Neural progenitor cell (in vitro differentiated cells): ENCODE results near the gene EVA1A. TPM values are rescaled to one million over a fixed set of nuclear protein-coding genes. Genes with fewer than 3 reads are reported as not detected.

ENCODE experiments used
- DNase-seq: peaks from one replicate; pipeline ENCODE4 v3.0.0-alpha.2; 2016; ENCODE audit warnings: low spot score
- H2AFZ ChIP-seq: fragments of 200-600 bp; sonication (generic); replicated peaks from 2 replicates; pipeline ENCODE4 v1.6.1; 2016; ENCODE audit warnings: antibody characterized with exemption
- H3F3A ChIP-seq: fragments of 200-600 bp; sonication (generic); 2 replicates; pipeline ENCODE4 v1.6.1; 2016; ENCODE audit warnings: antibody characterized with exemption, low read depth
- H3K27ac ChIP-seq: fragments of 200-600 bp; sonication (generic); 2 replicates; pipeline ENCODE4 v1.5.1; 2016; ENCODE audit warnings: mild to moderate bottlenecking
- H3K27me3 ChIP-seq: fragments of 200-600 bp; sonication (generic); 2 replicates; pipeline ENCODE4 v1.6.1; 2016; ENCODE audit warnings: mild to moderate bottlenecking, moderate library complexity
- H3K36me3 ChIP-seq: fragments of 200-600 bp; sonication (generic); 2 replicates; pipeline ENCODE4 v1.5.1; 2016
- H3K4me1 ChIP-seq: fragments of 200-600 bp; sonication (generic); 2 replicates; pipeline ENCODE4 v1.6.1; 2016; ENCODE audit warnings: mixed run types
- H3K4me2 ChIP-seq: fragments of 200-600 bp; sonication (generic); 2 replicates; pipeline ENCODE4 v1.6.1; 2016
- H3K4me3 ChIP-seq: fragments of 200-600 bp; sonication (generic); 2 replicates; pipeline ENCODE4 v1.5.1; 2016
- H3K79me2 ChIP-seq: fragments of 200-600 bp; sonication (generic); 2 replicates; pipeline ENCODE4 v1.6.1; 2016; ENCODE audit warnings: low read depth
- H3K9ac ChIP-seq: fragments of 200-600 bp; sonication (generic); 2 replicates; pipeline ENCODE4 v1.6.1; 2016
- H3K9me3 ChIP-seq: fragments of 200-600 bp; sonication (generic); 2 replicates; pipeline ENCODE4 v1.5.1; 2016; ENCODE audit warnings: low read depth
- H4K20me1 ChIP-seq: fragments of 200-600 bp; sonication (generic); 2 replicates; pipeline ENCODE4 v1.6.1; 2016; ENCODE audit warnings: low read depth
- H3K27ac Mint-ChIP-seq: 3 replicates; pipeline ENCODE4 v1.8.0; 2021; ENCODE audit warnings: mixed read lengths
- H3K27me3 Mint-ChIP-seq: 2 replicates; pipeline ENCODE4 v1.8.0; 2022; ENCODE audit warnings: low read depth, mild to moderate bottlenecking, inconsistent platforms, moderate library complexity, mixed read lengths; ENCODE audit not compliant: insufficient read depth
- H3K36me3 Mint-ChIP-seq: 3 replicates; pipeline ENCODE4 v1.8.0; 2021; ENCODE audit warnings: mixed read lengths
- H3K4me1 Mint-ChIP-seq: 3 replicates; pipeline ENCODE4 v1.8.0; 2021; ENCODE audit warnings: mixed read lengths
- H3K4me3 Mint-ChIP-seq: 3 replicates; pipeline ENCODE4 v1.8.0; 2021; ENCODE audit warnings: mild to moderate bottlenecking, moderate library complexity, mixed read lengths
- H3K9me3 Mint-ChIP-seq: 3 replicates; pipeline ENCODE4 v1.8.0; 2020; ENCODE audit warnings: mixed read lengths
- EZH2 ChIP-seq: fragments of 200-600 bp; sonication (generic); IDR thresholded peaks from 2 replicates; pipeline ENCODE4 v1.6.1; 2017; ENCODE audit warnings: antibody characterized with exemption, mild to moderate bottlenecking, moderate library complexity
- EZH2phosphoT487 ChIP-seq: fragments of 200-600 bp; sonication (generic); IDR thresholded peaks from 2 replicates; pipeline ENCODE4 v1.6.1; 2017; ENCODE audit warnings: antibody characterized with exemption
- total RNA-seq: library from RNA; depleted of rRNA; stranded (reverse); fragments of >200 nt; gene quantifications from 2 replicates; pipeline ENCODE4 v1.2.3, GENCODE V29; 2015; ENCODE audit warnings: low replicate concordance
- TF ChIP-seq, protein P1 (sequence below): fragments of 200-600 bp; sonication (generic); IDR thresholded peaks from 2 replicates; pipeline ENCODE4 v1.5.1; 2017; ENCODE audit warnings: antibody characterized with exemption, mild to moderate bottlenecking

Gene EVA1A
- total RNA-seq, 1 donor from 2014 or later: 2.8 TPM

DNA sequence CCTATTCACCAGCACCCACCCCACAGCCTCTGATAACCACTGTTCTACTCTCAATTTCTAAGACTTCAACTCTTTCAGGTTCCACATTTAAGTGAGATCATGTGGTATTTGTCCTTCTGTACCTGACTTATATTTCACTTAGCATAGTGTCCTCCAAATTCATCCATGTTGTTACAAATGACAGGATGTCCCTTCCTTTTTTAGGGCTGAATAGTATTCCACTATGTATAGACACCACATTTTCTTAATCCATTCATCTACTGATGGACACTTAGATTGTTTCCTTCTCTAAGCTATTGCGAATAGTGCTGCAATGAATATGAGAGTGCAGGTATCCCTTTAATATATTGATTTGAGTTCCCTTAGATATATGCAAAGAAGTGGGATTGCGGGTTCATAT lies 100.1 kb downstream of the EVA1A start:
- TF ChIP-seq EZH2phosphoT487 (no peak), EZH2 (no peak)
- TF ChIP-seq, protein P1, sequence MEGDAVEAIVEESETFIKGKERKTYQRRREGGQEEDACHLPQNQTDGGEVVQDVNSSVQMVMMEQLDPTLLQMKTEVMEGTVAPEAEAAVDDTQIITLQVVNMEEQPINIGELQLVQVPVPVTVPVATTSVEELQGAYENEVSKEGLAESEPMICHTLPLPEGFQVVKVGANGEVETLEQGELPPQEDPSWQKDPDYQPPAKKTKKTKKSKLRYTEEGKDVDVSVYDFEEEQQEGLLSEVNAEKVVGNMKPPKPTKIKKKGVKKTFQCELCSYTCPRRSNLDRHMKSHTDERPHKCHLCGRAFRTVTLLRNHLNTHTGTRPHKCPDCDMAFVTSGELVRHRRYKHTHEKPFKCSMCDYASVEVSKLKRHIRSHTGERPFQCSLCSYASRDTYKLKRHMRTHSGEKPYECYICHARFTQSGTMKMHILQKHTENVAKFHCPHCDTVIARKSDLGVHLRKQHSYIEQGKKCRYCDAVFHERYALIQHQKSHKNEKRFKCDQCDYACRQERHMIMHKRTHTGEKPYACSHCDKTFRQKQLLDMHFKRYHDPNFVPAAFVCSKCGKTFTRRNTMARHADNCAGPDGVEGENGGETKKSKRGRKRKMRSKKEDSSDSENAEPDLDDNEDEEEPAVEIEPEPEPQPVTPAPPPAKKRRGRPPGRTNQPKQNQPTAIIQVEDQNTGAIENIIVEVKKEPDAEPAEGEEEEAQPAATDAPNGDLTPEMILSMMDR: no peak
- H4K20me1 ChIP-seq: no peaks in the 10 kb centered on the region
- no peak overlapping the region for H3K9ac ChIP-seq
- no peak overlapping the region for H3K27ac Mint-ChIP-seq
- no peaks in the 10 kb centered on the region for H3K27me3 ChIP-seq
- no peak overlapping the region for H3K4me3 Mint-ChIP-seq
- no peaks in the 10 kb centered on the region for H3K79me2 ChIP-seq
- H3K9me3 ChIP-seq: no peaks in the 10 kb centered on the region
- peaks cover 33% of the 10 kb centered on the region for H3K4me1 Mint-ChIP-seq
- no peak overlapping the region for H3K27ac ChIP-seq
- H2AFZ ChIP-seq: no peak overlapping the region
- no peak overlapping the region for H3K4me3 ChIP-seq
- no peak overlapping the region for H3K4me2 ChIP-seq
- no peaks in the 10 kb centered on the region for H3K9me3 Mint-ChIP-seq
- no peaks in the 10 kb centered on the region for H3K36me3 ChIP-seq
- H3K27me3 Mint-ChIP-seq: peaks cover 2% of the 10 kb centered on the region
- H3K36me3 Mint-ChIP-seq: no peaks in the 10 kb centered on the region
- DNase-seq: no peak
- peaks cover 35% of the 10 kb centered on the region for H3K4me1 ChIP-seq
- peaks cover 14% of the 10 kb centered on the region for H3F3A ChIP-seq

DNA sequence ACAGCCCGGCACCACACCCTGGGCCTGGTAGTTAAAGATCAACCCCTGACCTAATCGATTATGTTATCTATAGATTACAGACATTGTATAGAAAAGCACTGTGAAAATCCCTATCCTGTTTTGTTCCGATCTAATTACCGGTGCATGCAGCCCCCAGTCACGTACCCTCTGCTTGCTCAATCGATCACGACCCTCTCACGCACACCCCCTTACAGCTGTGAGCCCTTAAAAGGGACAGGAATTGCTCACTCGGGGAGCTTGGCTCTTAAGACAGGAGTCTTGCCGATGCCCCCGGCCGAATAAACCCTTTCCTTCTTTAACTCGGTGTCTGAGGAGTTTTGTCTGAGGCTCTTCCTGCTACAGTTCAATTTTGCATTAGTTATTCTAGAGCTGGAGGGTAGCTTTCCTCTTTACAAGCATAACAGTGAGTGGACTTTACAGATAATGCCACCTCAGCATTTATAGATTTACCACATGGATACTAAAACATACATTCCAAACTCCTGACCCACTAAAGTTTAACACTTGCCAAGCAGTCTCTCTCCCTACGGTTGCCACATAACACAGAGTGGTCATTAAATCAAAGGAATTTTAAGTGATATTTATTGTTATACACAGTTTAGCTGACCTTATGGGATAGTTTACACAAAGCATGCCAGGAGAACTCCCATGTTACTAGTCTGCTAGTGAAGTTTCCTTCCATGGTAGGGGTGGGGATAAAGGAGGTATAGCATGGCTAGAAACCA lies 101.0 kb downstream of the EVA1A start:
- no peaks in the 10 kb centered on the region for H3K27me3 ChIP-seq
- no peak overlapping the region for H3K9ac ChIP-seq
- no peaks in the 10 kb centered on the region for H3K36me3 ChIP-seq
- DNase-seq: no peak
- no peaks in the 10 kb centered on the region for H3K79me2 ChIP-seq
- peaks cover 36% of the 10 kb centered on the region for H3K4me1 ChIP-seq
- H2AFZ ChIP-seq: no peak overlapping the region
- Mint-ChIP-seq H3K27me3 (peaks cover 5% of the 10 kb centered on the region), H3K36me3 (no peaks in the 10 kb centered on the region), H3K9me3 (no peaks in the 10 kb centered on the region), H3K4me3 (no peak overlapping the region), H3K4me1 (peaks cover 31% of the 10 kb centered on the region), H3K27ac (no peak overlapping the region)
- peaks cover 14% of the 10 kb centered on the region for H3F3A ChIP-seq
- no peak overlapping the region for H3K4me2 ChIP-seq
- H3K4me3 ChIP-seq: no peak overlapping the region
- no peaks in the 10 kb centered on the region for H4K20me1 ChIP-seq
- no peaks in the 10 kb centered on the region for H3K9me3 ChIP-seq
- TF ChIP-seq EZH2 (no peak), EZH2phosphoT487 (no peak)
- TF ChIP-seq, protein P1: no peak
- no peak overlapping the region for H3K27ac ChIP-seq

DNA sequence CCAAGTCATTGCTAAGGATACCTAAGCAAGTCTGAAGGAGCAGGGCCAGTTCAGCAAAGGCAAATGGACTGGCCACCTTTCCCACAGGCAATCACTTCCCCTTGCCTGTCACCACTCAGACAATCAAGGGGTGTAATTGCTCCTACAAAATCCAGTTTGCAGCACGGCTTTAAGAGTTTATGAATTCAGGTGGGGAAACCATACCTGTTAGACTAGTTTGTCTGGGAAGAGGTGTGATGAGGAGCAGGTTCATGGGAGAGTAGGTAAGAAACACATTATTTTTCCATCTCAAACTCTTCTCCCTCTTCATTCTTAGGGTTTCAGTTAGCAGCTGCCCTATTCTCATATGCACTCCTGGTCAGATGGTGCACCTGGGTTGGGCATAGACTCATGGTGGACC lies 102.5 kb downstream of the EVA1A start:
- H3K9me3 Mint-ChIP-seq: no peaks in the 10 kb centered on the region
- H3K4me3 Mint-ChIP-seq: no peak overlapping the region
- no peak overlapping the region for H3K4me3 ChIP-seq
- H3K36me3 ChIP-seq: no peaks in the 10 kb centered on the region
- no peaks in the 10 kb centered on the region for H3K9me3 ChIP-seq
- no peak overlapping the region for H3K9ac ChIP-seq
- no peak overlapping the region for H2AFZ ChIP-seq
- H3K4me1 ChIP-seq: peaks cover 49% of the 10 kb centered on the region
- H3K79me2 ChIP-seq: no peaks in the 10 kb centered on the region
- H3K27me3 Mint-ChIP-seq: peaks cover 7% of the 10 kb centered on the region
- peaks cover 36% of the 10 kb centered on the region for H3K4me1 Mint-ChIP-seq
- no peaks in the 10 kb centered on the region for H3K36me3 Mint-ChIP-seq
- H3K4me2 ChIP-seq: no peak overlapping the region
- TF ChIP-seq EZH2 (no peak), EZH2phosphoT487 (no peak)
- TF ChIP-seq, protein P1: no peak
- no peak overlapping the region for H3K27ac ChIP-seq
- peaks cover 4% of the 10 kb centered on the region for H3F3A ChIP-seq
- no peak for DNase-seq
- no peaks in the 10 kb centered on the region for H4K20me1 ChIP-seq
- no peaks in the 10 kb centered on the region for H3K27me3 ChIP-seq
- H3K27ac Mint-ChIP-seq: no peak overlapping the region
